Neutrophil (primary cell): ENCODE measurements around the gene UTP18.

Source experiments
- H3K27ac ChIP-seq: fragments of 200-600 bp; sonication (generic); 2 replicates; pipeline ENCODE4 v1.5.1; 2016; ENCODE audit warnings: mild to moderate bottlenecking, moderate library complexity
- H3K27me3 ChIP-seq: fragments of 200-600 bp; sonication (generic); 2 replicates; pipeline ENCODE4 v1.6.0; 2016; ENCODE audit warnings: mild to moderate bottlenecking
- H3K36me3 ChIP-seq: fragments of 200-600 bp; sonication (generic); 2 replicates; pipeline ENCODE4 v1.5.1; 2017
- H3K4me1 ChIP-seq, 2 experiments: fragments of 200-600 bp in 1 of 2; sonication (generic) in 1 of 2; 1 replicate in 1 of 2; 2 replicates in 1 of 2; pipeline versions ENCODE4 v1.5.1 to v1.6.1; 2013 to 2016; ENCODE audit warnings: low read depth in 1 of 2, low read length in 1 of 2, mild to moderate bottlenecking in 1 of 2, moderate library complexity in 1 of 2; ENCODE audit not compliant: control insufficient read depth in 1 of 2, insufficient read depth in 1 of 2
- H3K4me3 ChIP-seq, 2 experiments: fragments of 200-600 bp in 1 of 2; sonication (generic) in 1 of 2; 1 replicate in 1 of 2; 2 replicates in 1 of 2; pipeline ENCODE4 v1.5.1; 2013 to 2016; ENCODE audit warnings: low read depth in 1 of 2, low read length in 1 of 2, mild to moderate bottlenecking in 1 of 2, moderate library complexity in 1 of 2
- H3K9me3 ChIP-seq: fragments of 200-600 bp; sonication (generic); 2 replicates; pipeline ENCODE4 v1.5.1; 2016
- CTCF ChIP-seq: fragments of 200-600 bp; sonication (generic); IDR thresholded peaks from 2 replicates; pipeline ENCODE4 v1.5.1; 2016; ENCODE audit warnings: antibody characterized with exemption

The UTP18 gene

GRCh38 chr17:51251010-51251409 lies 9.3 kb upstream of the UTP18 start:
- no peak overlapping the region for H3K4me3 ChIP-seq
- H3K36me3 ChIP-seq, result peaks cover 6% of the 10 kb centered on the region
- no peaks in the 10 kb centered on the region for H3K27me3 ChIP-seq
- no peaks in the 10 kb centered on the region for H3K9me3 ChIP-seq
- no peak for TF ChIP-seq CTCF
- no peak overlapping the region for H3K27ac ChIP-seq
- H3K4me1 ChIP-seq, result no peaks in the 10 kb centered on the region

- H3K27ac ChIP-seq, result no peak overlapping the region
- H3K4me3 ChIP-seq, result no peak overlapping the region
- H3K27me3 ChIP-seq, result no peaks in the 10 kb centered on the region
- H3K4me1 ChIP-seq, result peaks cover 25 to 31% of the 10 kb centered on the region in 2 experiments
- no peak for TF ChIP-seq CTCF
- H3K9me3 ChIP-seq, result no peaks in the 10 kb centered on the region
- peaks cover 6% of the 10 kb centered on the region for H3K36me3 ChIP-seq
Observed at GRCh38 chr17:51255673-51256072, 4.7 kb upstream of the UTP18 start.

- peak overlapping the region; percentile 26 for H3K27ac ChIP-seq
- H3K36me3 ChIP-seq, result peaks cover 6% of the 10 kb centered on the region
- peaks cover 25 to 32% of the 10 kb centered on the region in 2 experiments for H3K4me1 ChIP-seq
- H3K4me3 ChIP-seq, result no peak overlapping the region
- H3K27me3 ChIP-seq, result no peaks in the 10 kb centered on the region
- TF ChIP-seq CTCF, result no peak
- no peaks in the 10 kb centered on the region for H3K9me3 ChIP-seq
Observed at GRCh38 chr17:51256101-51256500, 4.2 kb upstream of the UTP18 start.

GRCh38 chr17:51257150-51258081 lies 2.9 kb upstream of the UTP18 start:
- peaks cover 6% of the 10 kb centered on the region for H3K36me3 ChIP-seq
- H3K9me3 ChIP-seq, result no peaks in the 10 kb centered on the region
- no peak for TF ChIP-seq CTCF
- H3K27me3 ChIP-seq, result no peaks in the 10 kb centered on the region
- no peak overlapping the region for H3K27ac ChIP-seq
- H3K4me3 ChIP-seq, result no peak overlapping the region
- peaks cover 38 to 45% of the 10 kb centered on the region in 2 experiments for H3K4me1 ChIP-seq

GRCh38 chr17:51258756-51259563 lies 1.4 kb upstream of the UTP18 start:
- peak overlapping the region; percentile 93 to 100 for H3K4me3 ChIP-seq
- no peak for TF ChIP-seq CTCF
- H3K4me1 ChIP-seq, result peaks cover 53 to 60% of the 10 kb centered on the region in 2 experiments
- peak overlapping the region; percentile 98 for H3K27ac ChIP-seq
- H3K9me3 ChIP-seq, result no peaks in the 10 kb centered on the region
- no peaks in the 10 kb centered on the region for H3K27me3 ChIP-seq
- H3K36me3 ChIP-seq, result peaks cover 6% of the 10 kb centered on the region
